22Rv1 (cell line): Measurements from ENCODE around the gene BCL3.

Source experiments
- CTCF ChIP-seq: fragments of 450-650 bp; IDR thresholded peaks from 2 replicates; pipeline ENCODE4 v1.5.1; 2017; ENCODE audit warnings: mild to moderate bottlenecking
- ZFX ChIP-seq: fragments of 450-650 bp; IDR thresholded peaks from 2 replicates; pipeline ENCODE4 v1.6.1; 2017; ENCODE audit warnings: antibody characterized with exemption, borderline replicate concordance

- TF ChIP-seq CTCF = no peak
- no peak for TF ChIP-seq ZFX
Observed at GRCh38 chr19:44762038-44762437, 13.5 kb downstream of the BCL3 start.
